GM18909 (cell line): Measurements from ENCODE around the gene NELL1.
"Not testable (repeated sequence)": the region's sequence is repeated elsewhere in the genome, so short reads cannot be mapped to it uniquely, and the experiment has no call there.

ENCODE experiments used
- ATAC-seq: cut with Tn5 transposase; IDR thresholded peaks from one replicate; pipeline ENCODE4 v1.9.1; 2021; ENCODE audit warnings: mild to moderate bottlenecking; ENCODE audit not compliant: unreplicated experiment, poor library complexity

The NELL1 gene

GRCh38 chr11:21068886-21069285, 399.5 kb downstream of the NELL1 start:
- no peak for ATAC-seq

- no peak for ATAC-seq
These were observed 400.5 kb downstream of the NELL1 start for GRCh38 chr11:21069909-21070308.

- no peak for ATAC-seq
These were observed 403.2 kb downstream of the NELL1 start for GRCh38 chr11:21072558-21072957.

- ATAC-seq: no peak
These were observed 413.5 kb downstream of the NELL1 start for GRCh38 chr11:21082853-21083252.

- ATAC-seq: no peak
These were observed 419.5 kb downstream of the NELL1 start for GRCh38 chr11:21088930-21089329.

GRCh38 chr11:21104641-21105040, 435.3 kb downstream of the NELL1 start:
- no peak for ATAC-seq

- ATAC-seq: no peak
These were observed 436.0 kb downstream of the NELL1 start for GRCh38 chr11:21105196-21105917.

GRCh38 chr11:21109341-21109740, 440.0 kb downstream of the NELL1 start:
- no peak for ATAC-seq

- ATAC-seq: no peak
These were observed 441.0 kb downstream of the NELL1 start for GRCh38 chr11:21110415-21110814.

GRCh38 chr11:21113876-21114275, 444.5 kb downstream of the NELL1 start:
- ATAC-seq: no peak

- ATAC-seq: no peak
These were observed 446.6 kb downstream of the NELL1 start for GRCh38 chr11:21116009-21116408.

GRCh38 chr11:21119411-21119810, 450.0 kb downstream of the NELL1 start:
- ATAC-seq: no peak

GRCh38 chr11:21121991-21122390, 452.6 kb downstream of the NELL1 start:
- ATAC-seq: no peak

- no peak for ATAC-seq
These were observed 453.1 kb downstream of the NELL1 start for GRCh38 chr11:21122523-21122922.

GRCh38 chr11:21132146-21132720, 462.8 kb downstream of the NELL1 start:
- ATAC-seq: no peak

- no peak for ATAC-seq
These were observed 463.9 kb downstream of the NELL1 start for GRCh38 chr11:21133244-21133643.

- no peak for ATAC-seq
These were observed 464.3 kb downstream of the NELL1 start for GRCh38 chr11:21133722-21134121.

- no peak for ATAC-seq
These were observed 468.4 kb downstream of the NELL1 start for GRCh38 chr11:21137803-21138202.

- ATAC-seq: not testable (repeated sequence)
These were observed 472.2 kb downstream of the NELL1 start for GRCh38 chr11:21141557-21141956.

- ATAC-seq: no peak
These were observed 472.6 kb downstream of the NELL1 start for GRCh38 chr11:21142007-21142406.

GRCh38 chr11:21144531-21144930, 475.1 kb downstream of the NELL1 start:
- ATAC-seq: no peak

GRCh38 chr11:21148376-21148775, 479.0 kb downstream of the NELL1 start:
- no peak for ATAC-seq
